GM18498 (cell line): ENCODE measurements around the gene HLA-A.
"Not testable (repeated sequence)": the region's sequence is repeated elsewhere in the genome, so short reads cannot be mapped to it uniquely, and the experiment has no call there.

Experiments used
- ATAC-seq: cut with Tn5 transposase; IDR thresholded peaks from one replicate; pipeline ENCODE4 v1.9.1; 2021; ENCODE audit warnings: mild to moderate bottlenecking, moderate library complexity; ENCODE audit not compliant: unreplicated experiment

HLA-A gene

GRCh38 chr6:29942275-29943052 is at the start of gene HLA-A:
Gene HLA-A (plus strand): TSS chr6:29942532. CDS start chr6:29942554, 22 bp downstream.
- peak; percentile 90 for ATAC-seq

DNA sequence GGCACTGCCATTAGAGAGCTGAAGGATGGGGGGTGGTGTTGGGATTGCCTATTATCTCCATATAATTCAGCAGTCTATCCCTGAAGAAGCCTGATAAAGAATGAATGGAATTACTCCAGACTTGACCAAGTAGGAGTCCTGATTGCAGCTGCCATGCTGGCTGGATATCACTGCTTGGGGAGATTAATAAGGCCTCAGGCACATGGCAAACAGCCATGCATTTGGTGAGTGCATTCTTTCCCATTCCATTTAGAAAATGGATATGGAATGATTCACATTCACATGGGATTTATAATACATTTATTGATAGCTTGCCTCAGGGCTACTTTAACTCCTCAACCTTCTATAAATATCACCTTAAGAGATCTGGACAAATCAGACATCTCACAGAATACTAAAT is 49.6 kb upstream of the HLA-A start:
- ATAC-seq, result no peak

GRCh38 chr6:29899281-29899680 is 43.1 kb upstream of the HLA-A start:
- ATAC-seq, result no peak

DNA sequence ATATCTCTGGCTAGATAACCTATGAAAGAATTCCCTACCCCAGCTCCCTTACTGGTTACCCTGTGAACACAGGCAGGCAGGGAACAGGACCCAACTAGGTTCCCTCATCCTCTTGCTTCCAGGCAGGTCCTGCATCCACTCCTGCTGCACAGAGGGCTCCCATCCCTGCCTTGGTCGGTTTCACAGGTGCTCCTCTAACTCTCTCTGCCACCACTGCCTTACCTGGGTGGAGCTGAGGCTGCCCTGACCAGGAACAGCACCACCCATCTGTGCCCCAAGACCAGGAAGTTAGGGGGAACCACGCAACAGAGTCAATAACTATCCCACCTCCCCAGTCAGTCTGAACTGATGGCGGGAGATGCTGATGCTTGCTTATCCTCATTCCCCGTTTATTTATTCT is 37.0 kb upstream of the HLA-A start:
- no peak for ATAC-seq

DNA sequence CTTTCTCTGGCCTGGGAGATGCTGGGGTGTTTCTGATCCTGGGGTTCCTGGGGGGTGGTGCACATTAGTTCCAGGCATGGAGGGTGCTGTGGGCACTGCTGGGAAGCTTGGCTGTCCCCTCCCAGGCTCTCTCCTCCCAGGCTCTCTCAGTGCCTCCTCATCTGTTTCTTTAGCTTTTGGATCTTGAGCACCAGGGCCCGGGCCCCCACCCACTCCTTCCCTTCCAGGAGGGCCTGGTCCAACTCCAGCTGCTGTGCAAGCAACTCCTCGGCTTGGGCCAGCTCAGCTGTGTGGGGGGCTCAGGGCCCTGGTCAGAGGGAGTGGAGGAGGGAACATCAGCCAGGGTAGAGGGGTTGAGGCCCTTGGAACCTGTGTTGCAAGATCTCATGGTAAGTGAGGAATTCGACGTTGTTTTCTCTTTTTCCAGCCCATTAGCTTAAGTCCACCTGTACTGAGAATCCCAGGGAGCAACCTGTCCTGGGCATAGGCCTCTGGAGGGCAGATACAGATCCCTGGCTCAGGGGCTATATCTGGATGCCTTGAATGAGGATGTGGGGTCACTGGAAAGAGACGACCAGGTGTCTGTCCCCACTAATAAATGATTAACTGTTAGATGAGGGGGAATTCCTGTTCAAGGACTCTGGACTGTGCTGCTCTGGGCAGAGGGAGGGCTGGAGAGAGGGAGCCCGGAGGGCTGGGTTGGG is 34.5 kb upstream of the HLA-A start:
- no peak for ATAC-seq

GRCh38 chr6:29908341-29908662 is 34.0 kb upstream of the HLA-A start:
- no peak for ATAC-seq

DNA sequence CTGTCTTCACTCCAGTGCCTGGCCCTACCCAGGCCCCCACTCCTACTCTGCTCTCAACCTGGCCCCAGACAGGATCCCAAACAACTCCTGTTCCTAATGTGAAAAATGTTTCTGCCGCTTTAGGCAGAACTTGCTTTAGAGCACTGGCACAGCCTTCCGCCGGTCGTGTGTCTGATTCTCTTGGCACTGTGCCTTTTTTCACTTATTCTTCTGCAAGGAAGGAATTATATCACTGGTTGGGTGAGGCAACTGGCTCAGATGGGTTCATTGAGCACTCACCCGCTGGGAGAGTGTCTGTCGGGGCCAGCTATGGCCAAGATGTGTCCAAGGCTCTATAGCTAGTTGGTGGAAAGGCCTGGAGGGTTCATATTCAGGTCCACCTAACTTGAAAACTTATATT is 33.6 kb upstream of the HLA-A start:
- no peak for ATAC-seq

GRCh38 chr6:29909985-29910384 is 32.3 kb upstream of the HLA-A start:
- no peak for ATAC-seq

DNA sequence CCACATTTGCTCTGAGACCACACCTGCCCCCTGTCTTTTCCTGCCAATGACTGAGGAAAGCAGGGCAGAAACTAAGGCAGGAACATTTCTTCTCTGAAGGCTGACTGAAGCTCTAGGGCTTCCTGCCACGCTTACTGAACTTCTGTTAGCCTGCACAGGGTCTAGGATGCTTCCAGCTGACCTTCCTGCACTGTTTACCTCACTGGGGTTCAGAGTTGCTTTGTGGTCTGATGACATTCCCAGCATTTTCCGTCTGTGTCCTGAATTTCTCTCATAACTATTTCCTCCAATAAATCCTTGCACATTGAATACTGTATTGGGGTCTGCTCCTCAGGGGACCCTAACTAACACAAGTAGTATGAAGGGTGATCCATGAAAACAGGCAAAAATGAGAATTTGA is 29.5 kb upstream of the HLA-A start:
- no peak for ATAC-seq

DNA sequence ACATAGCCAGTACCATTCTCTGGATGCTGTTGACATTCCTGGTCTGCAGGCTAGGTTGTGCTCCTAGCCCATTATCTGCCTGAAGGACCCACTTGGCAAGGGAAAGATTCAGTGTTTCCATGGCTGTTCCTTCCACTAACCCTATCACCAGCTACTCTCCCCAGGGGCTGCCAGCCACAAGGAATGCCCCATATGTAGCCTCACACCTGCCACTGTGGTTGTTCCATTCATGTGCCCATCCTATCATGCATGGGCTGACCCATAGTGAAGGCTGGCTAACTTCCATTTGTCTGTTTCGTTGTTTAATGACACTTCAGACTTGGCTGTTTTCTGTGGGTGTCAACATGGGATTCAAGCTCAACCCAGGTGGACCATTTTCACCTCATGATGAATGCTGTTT is 25.6 kb upstream of the HLA-A start:
- ATAC-seq, result no peak

GRCh38 chr6:29917857-29918256 is 24.5 kb upstream of the HLA-A start:
- ATAC-seq, result no peak

DNA sequence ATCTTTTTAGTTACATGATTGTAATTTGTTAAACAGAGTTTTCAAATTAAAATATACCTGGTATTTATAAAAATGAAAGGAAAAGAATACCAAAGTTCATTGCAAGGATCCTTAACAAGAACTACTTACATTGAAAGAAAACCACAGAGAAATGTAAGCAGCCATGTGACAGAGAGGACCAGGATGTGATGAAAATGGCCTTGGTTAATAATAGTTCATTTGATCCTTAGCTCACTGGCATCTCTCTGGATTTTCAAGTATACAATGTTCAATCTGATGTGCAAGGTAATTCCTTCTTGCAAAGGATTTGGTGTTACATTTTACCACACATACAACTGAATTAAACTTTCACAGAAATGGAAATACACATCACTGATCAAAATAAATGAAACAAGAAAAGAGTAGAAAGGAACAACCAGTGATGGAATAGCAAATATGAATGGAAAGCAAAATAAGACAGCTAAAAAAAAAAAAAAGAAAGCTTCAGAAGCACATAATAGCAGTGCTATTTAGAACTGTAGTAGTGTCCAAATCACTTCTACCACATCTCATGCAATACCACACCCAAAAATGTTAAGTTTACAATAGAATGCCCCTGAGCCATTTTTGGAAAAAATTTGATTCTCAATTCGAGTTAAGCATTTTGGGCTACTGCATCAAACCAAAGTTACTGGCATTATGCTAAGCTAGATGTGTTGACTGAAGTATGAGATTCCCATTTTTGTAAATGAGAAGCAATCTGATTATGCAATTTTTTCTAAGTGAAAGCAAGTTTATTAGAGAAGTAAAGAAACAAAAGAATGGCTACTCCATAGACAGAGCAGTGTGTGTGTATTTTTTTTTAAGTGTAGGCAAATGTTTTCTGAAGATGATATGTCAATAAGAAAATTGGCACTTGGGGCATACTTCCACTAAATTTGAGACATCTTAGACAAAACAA is 22.6 kb upstream of the HLA-A start:
- no peak for ATAC-seq

- no peak for ATAC-seq
These were observed 18.0 kb upstream of the HLA-A start for GRCh38 chr6:29924287-29924686.

DNA sequence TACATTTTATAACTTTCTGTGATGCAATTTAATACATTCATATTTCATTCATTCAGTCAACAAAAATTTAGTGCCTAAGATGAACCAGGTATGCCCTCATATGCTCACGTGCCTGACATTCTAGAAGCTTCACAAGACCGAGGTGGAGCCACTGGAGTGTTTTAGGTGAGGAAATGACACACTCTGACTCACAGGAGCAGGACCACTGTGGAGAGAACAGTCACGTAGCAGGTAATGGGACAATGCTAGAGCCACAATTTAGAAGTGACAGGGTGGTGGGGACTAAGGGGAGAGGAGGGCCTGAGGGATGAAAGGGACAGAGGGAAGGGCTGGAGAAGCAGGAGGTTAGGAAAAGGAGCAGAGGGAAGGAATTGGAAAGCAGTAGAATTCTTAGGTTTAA is 17.6 kb upstream of the HLA-A start:
- no peak for ATAC-seq

- ATAC-seq, result no peak
These were observed 17.0 kb upstream of the HLA-A start for GRCh38 chr6:29925321-29925720.

GRCh38 chr6:29925727-29926412 is 16.5 kb upstream of the HLA-A start:
- ATAC-seq, result peak; percentile 32

- peak; percentile 66 for ATAC-seq
These were observed 15.7 kb upstream of the HLA-A start for GRCh38 chr6:29926413-29927274.

- no peak for ATAC-seq
These were observed 15.1 kb upstream of the HLA-A start for GRCh38 chr6:29927275-29927569.

- no peak for ATAC-seq
These were observed 14.4 kb upstream of the HLA-A start for GRCh38 chr6:29927841-29928388.

DNA sequence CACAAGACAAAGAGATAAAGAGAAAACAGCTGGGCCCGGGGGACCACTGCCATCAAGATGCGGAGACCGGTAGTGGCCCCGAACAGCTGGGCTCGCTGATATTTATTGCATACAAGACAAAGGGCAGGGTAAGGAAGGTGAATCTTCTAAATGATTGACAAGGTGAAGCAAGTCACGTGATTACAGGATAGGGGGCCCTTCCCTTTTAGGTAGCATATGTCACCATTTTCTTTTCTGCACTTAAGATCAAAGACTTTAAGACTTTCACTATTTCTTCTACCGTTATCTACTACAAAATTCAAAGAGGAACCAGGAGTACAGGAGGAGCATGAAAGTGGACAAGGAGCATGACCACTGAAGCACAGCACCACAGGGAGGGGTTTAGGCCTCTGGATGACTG is 12.3 kb upstream of the HLA-A start:
- ATAC-seq, result not testable (repeated sequence)
